WTC11 (cell line): ENCODE measurements around the gene PRRX1. TPM values are rescaled to one million over a fixed set of nuclear protein-coding genes. Genes with fewer than 3 reads are reported as not detected.

ENCODE experiments used
- ATAC-seq: fragments of 200-7000 bp; cut with Tn5 transposase; 2 replicates; pipeline ENCODE4 v1.10.0; 2021; ENCODE audit warnings: mild to moderate bottlenecking, moderate library complexity
- CTCF ChIA-PET: fragments of 300-600 bp; sonication (Branson Sonifier 250); formaldehyde crosslinking; loops from one replicate; lab custom pipeline; 2021; ENCODE audit warnings: antibody characterized with exemption; lab: Charles Lee
- POLR2A ChIA-PET: fragments of 350-600 bp; sonication (Branson Sonifier 250); formaldehyde crosslinking; loops from one replicate; lab custom pipeline; 2021; ENCODE audit warnings: antibody characterized with exemption; lab: Charles Lee
- DNase-seq: peaks from one replicate; pipeline ENCODE4 v3.0.0; 2021; ENCODE audit warnings: low spot score
- H3K27ac Mint-ChIP-seq: 2 replicates; pipeline ENCODE4 v1.8.0; 2021; ENCODE audit warnings: mixed read lengths
- H3K27me3 Mint-ChIP-seq: 2 replicates; pipeline ENCODE4 v1.8.0; 2021; ENCODE audit warnings: low read depth, mild to moderate bottlenecking, moderate library complexity, mixed read lengths
- H3K36me3 Mint-ChIP-seq: 2 replicates; pipeline ENCODE4 v1.8.0; 2021; ENCODE audit warnings: mixed read lengths
- H3K4me1 Mint-ChIP-seq: 2 replicates; pipeline ENCODE4 v1.8.0; 2022; ENCODE audit warnings: mixed read lengths
- H3K4me3 Mint-ChIP-seq: 2 replicates; pipeline ENCODE4 v1.8.0; 2021; ENCODE audit warnings: mild to moderate bottlenecking, moderate library complexity, mixed read lengths
- H3K9me3 Mint-ChIP-seq: 2 replicates; pipeline ENCODE4 v1.8.0; 2021; ENCODE audit warnings: mixed read lengths
- CBFB ChIP-seq: sonication (generic); formaldehyde crosslinking; IDR thresholded peaks from 2 replicates; pipeline ENCODE4 v1.8.1; 2022; ENCODE audit warnings: mild to moderate bottlenecking, low read depth, missing genetic modification reagents
- ETV6 ChIP-seq: sonication (generic); formaldehyde crosslinking; IDR thresholded peaks from 2 replicates; pipeline ENCODE4 v1.8.1; 2022; ENCODE audit warnings: mild to moderate bottlenecking, missing genetic modification reagents
- FOXJ3 ChIP-seq: sonication (generic); formaldehyde crosslinking; IDR thresholded peaks from 2 replicates; pipeline ENCODE4 v1.9.0; 2021; ENCODE audit warnings: missing genetic modification reagents, mild to moderate bottlenecking, borderline replicate concordance
- HMGA2 ChIP-seq: fragments of 250-450 bp; sonication (Bioruptor Pico); IDR thresholded peaks from 2 replicates; pipeline ENCODE4 v1.4.0; 2021; ENCODE audit warnings: mild to moderate bottlenecking, moderate library complexity
- JAZF1 ChIP-seq: fragments of 250-450 bp; sonication (Bioruptor Pico); IDR thresholded peaks from 2 replicates; pipeline ENCODE4 v1.9.0; 2021; ENCODE audit warnings: moderate library complexity, mild to moderate bottlenecking, inconsistent platforms
- NR2C2 ChIP-seq: sonication (generic); formaldehyde crosslinking; IDR thresholded peaks from 2 replicates; pipeline ENCODE4 v1.8.0; 2022; ENCODE audit warnings: mild to moderate bottlenecking, missing genetic modification reagents
- RORB ChIP-seq: fragments of 250-450 bp; sonication (Bioruptor Pico); IDR thresholded peaks from 2 replicates; pipeline ENCODE4 v1.9.0; 2021; ENCODE audit warnings: mild to moderate bottlenecking
- SMAD4 ChIP-seq: sonication (generic); formaldehyde crosslinking; IDR thresholded peaks from 2 replicates; pipeline ENCODE4 v1.8.0; 2022; ENCODE audit warnings: mild to moderate bottlenecking, missing genetic modification reagents
- TP53 ChIP-seq: sonication (generic); formaldehyde crosslinking; IDR thresholded peaks from 2 replicates; pipeline ENCODE4 v1.8.1; 2023; ENCODE audit warnings: mild to moderate bottlenecking, missing genetic modification reagents
- ZBTB21 ChIP-seq: sonication (generic); formaldehyde crosslinking; IDR thresholded peaks from 2 replicates; pipeline ENCODE4 v1.8.1; 2023; ENCODE audit warnings: mild to moderate bottlenecking, missing genetic modification reagents, borderline replicate concordance
- ZNF121 ChIP-seq: sonication (generic); formaldehyde crosslinking; IDR thresholded peaks from 2 replicates; pipeline ENCODE4 v1.8.0; 2023; ENCODE audit warnings: missing genetic modification reagents
- ZNF219 ChIP-seq: sonication (generic); formaldehyde crosslinking; IDR thresholded peaks from 2 replicates; pipeline ENCODE4 v1.8.0; 2023; ENCODE audit warnings: missing genetic modification reagents, mild to moderate bottlenecking, borderline replicate concordance
- ZNF317 ChIP-seq: sonication (generic); formaldehyde crosslinking; IDR thresholded peaks from 2 replicates; pipeline ENCODE4 v1.8.1; 2023; ENCODE audit warnings: low read depth, mild to moderate bottlenecking, moderate library complexity, missing genetic modification reagents, borderline replicate concordance
- total RNA-seq: library from RNA; stranded (reverse); gene quantifications from 3 replicates; pipeline ENCODE4 v1.2.3, GENCODE V29; 2021
- TF ChIP-seq, protein P1 (sequence below): fragments of 250-450 bp; sonication (Bioruptor Pico); IDR thresholded peaks from 2 replicates; pipeline ENCODE4 v1.9.0; 2021; ENCODE audit warnings: moderate library complexity, mild to moderate bottlenecking, inconsistent platforms, borderline replicate concordance
- TF ChIP-seq, protein P2 (sequence below): sonication (generic); formaldehyde crosslinking; IDR thresholded peaks from 2 replicates; pipeline ENCODE4 v1.8.1; 2022; ENCODE audit warnings: low read depth, missing genetic modification reagents, borderline replicate concordance
- TF ChIP-seq, protein P3 (sequence below): sonication (generic); formaldehyde crosslinking; conservative IDR thresholded peaks from 2 replicates; pipeline ENCODE4 v1.8.1; 2023; ENCODE audit warnings: mild to moderate bottlenecking, low read depth, missing genetic modification reagents, moderate library complexity
- TF ChIP-seq, protein P4 (sequence below): sonication (generic); formaldehyde crosslinking; IDR thresholded peaks from 2 replicates; pipeline ENCODE4 v1.8.0; 2022; ENCODE audit warnings: mild to moderate bottlenecking, missing genetic modification reagents
- TF ChIP-seq, protein P5 (sequence below): sonication (generic); formaldehyde crosslinking; IDR thresholded peaks from 2 replicates; pipeline ENCODE4 v1.8.1; 2023; ENCODE audit warnings: mild to moderate bottlenecking, missing genetic modification reagents, moderate library complexity
- TF ChIP-seq, protein P6 (sequence below): fragments of 250-450 bp; sonication (Bioruptor Pico); IDR thresholded peaks from 2 replicates; pipeline ENCODE4 v1.9.0; 2021; ENCODE audit warnings: mild to moderate bottlenecking
- TF ChIP-seq, protein P7 (sequence below): sonication (generic); formaldehyde crosslinking; IDR thresholded peaks from 2 replicates; pipeline ENCODE4 v1.8.1; 2023; ENCODE audit warnings: mild to moderate bottlenecking, missing genetic modification reagents

PRRX1 gene
- total RNA-seq, 1 experiment from 2014 or later: 0.31 TPM

DNA sequence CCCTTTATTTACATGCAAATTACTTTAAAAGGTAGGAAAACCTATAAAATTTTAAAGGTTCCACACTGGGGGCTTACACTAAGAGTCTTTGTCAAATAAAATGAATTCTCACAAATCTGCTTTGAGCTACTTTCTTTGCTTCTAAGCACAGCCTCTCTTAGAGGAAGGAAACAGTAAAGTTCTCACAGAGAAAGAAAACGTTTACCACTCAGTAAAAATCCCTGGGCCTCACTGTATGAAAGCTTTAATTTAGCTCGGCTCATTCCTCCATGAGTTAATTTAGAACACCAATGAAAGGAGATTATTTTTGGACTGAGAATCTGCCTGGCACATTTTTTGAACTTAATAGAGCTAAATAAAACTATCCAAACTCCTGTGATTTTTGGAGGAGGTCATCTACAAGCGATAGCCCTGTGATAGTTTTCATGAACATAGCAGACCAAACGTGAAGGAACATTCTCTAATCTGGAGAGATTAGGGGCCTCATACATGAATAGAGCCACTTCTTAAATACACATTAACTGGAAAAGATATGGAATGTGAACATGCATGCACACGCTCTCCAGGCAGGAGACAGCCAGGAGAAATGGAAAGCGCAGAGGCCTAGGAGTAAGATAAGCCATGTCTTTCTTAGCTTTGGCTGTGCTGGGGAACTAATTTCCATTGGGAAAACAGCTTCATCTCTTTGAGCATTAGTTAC, 32.8 kb downstream of the PRRX1 start (continued):
- TF ChIP-seq CBFB (CRISPR knock-in tag): no peak

DNA sequence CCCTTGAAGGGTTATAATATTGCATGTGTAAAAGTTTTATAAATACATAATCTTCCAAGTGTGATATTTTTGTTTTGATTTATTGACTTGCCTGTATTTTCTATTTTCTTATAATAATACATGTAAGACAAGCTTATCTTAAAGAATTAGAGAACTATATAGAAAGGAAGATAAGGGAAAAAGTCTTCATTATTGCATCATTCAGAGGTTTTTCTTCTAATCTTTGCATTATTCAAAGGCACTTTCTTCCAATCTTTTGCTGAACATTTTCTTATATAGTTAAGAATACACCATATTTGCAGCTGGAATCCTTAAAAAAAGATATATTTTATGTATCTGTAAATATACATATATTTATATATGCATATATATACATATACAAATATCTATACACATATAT, 33.4 kb downstream of the PRRX1 start:
- ATAC-seq: no peak

DNA sequence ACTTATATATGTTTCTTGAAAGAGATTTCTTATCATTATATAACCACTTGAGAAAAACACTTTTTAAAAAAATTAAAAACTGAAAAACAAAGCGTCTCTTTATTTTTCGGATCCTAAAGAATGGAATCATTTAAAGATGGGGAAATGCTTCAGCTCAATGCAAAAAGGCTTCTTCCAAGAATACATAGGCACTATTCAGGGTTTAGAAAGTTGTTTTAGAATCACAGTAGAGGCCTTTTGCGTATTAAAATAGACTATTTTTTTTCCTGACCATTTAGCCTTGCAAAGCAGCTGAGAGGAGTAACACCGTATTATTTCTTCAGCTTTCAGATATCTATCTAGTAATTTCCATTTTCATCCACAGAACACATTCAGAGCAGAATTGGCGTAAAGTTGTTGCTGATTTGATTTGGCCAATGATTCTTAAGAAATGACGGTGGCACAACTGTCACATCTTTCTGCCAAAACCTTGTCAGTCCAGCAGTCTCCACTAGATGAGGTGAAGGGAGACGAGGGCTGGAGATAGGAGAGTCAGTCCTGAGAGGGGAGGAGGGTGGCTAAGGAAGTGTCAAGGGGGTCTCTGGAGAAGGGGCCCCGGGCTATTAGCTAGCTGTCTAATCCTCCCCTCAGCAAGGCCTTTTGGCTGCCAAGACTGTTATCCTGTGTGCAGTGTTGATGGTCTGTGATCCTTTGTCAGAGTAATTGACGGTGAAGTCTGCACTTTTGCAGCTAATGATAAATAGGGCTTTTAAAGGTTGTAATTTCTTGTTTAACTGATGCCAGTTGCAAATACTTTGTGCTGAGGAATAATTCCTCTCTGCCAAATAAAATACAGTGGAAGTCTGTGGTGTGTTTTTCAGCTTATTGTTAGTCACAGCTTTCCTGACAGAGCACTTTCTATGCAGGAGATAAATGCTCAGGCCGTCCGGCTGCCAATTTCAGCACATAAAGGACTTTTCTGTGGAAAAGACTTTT, 34.7 kb downstream of the PRRX1 start:
- Mint-ChIP-seq H3K9me3 (no peaks in the 10 kb centered on the region), H3K4me1 (peaks cover 3% of the 10 kb centered on the region; the same call in 1 of the 2 replicates), H3K4me3 (no peak overlapping the region), H3K27ac (no peak overlapping the region), H3K36me3 (no peaks in the 10 kb centered on the region), H3K27me3 (no peaks in the 10 kb centered on the region; the same call in 1 of the 2 replicates)
- ChIA-PET POLR2A (no interaction called here), CTCF (interaction anchor here (0.8 to 1.8 kb wide), 5 partner anchors 9 to 38 kb away, joined by 3 to 5 read pairs (median 3); no protein-coding TSS in a partner anchor)
- TF ChIP-seq SMAD4 (CRISPR knock-in tag): no peak
- no peak for TF ChIP-seq CBFB (CRISPR knock-in tag)
- TF ChIP-seq, protein P1, sequence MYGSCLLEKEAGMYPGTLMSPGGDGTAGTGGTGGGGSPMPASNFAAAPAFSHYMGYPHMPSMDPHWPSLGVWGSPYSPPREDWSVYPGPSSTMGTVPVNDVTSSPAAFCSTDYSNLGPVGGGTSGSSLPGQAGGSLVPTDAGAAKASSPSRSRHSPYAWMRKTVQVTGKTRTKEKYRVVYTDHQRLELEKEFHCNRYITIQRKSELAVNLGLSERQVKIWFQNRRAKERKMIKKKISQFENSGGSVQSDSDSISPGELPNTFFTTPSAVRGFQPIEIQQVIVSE (CRISPR knock-in tag): no peak
- TF ChIP-seq NR2C2: no peak
- TF ChIP-seq, protein P2, sequence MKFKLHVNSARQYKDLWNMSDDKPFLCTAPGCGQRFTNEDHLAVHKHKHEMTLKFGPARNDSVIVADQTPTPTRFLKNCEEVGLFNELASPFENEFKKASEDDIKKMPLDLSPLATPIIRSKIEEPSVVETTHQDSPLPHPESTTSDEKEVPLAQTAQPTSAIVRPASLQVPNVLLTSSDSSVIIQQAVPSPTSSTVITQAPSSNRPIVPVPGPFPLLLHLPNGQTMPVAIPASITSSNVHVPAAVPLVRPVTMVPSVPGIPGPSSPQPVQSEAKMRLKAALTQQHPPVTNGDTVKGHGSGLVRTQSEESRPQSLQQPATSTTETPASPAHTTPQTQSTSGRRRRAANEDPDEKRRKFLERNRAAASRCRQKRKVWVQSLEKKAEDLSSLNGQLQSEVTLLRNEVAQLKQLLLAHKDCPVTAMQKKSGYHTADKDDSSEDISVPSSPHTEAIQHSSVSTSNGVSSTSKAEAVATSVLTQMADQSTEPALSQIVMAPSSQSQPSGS (CRISPR knock-in tag): no peak
- TF ChIP-seq JAZF1 (CRISPR knock-in tag): no peak
- TF ChIP-seq ZNF317 (CRISPR knock-in tag): no peak
- no peak for TF ChIP-seq HMGA2 (CRISPR knock-in tag)
- TF ChIP-seq ZNF219: no peak
- TF ChIP-seq ETV6: no peak
- TF ChIP-seq FOXJ3 (CRISPR knock-in tag): no peak
- ATAC-seq: peak; percentile 75
- no peak for DNase-seq

More for the DNA sequence above, 33.4 kb downstream of the PRRX1 start:
- H3K27me3 Mint-ChIP-seq: no peaks in the 10 kb centered on the region; the same call in 1 of the 2 replicates
- DNase-seq: no peak
- peaks cover 3% of the 10 kb centered on the region; the same call in 1 of the 2 replicates for H3K4me1 Mint-ChIP-seq
- POLR2A ChIA-PET: no interaction called here
- H3K9me3 Mint-ChIP-seq: no peaks in the 10 kb centered on the region
- CTCF ChIA-PET: interaction anchor here (0.7 to 1.8 kb wide), 3 partner anchors 9 to 233 kb away, joined by 3 to 4 read pairs (median 4); no protein-coding TSS in a partner anchor
- no peaks in the 10 kb centered on the region for H3K36me3 Mint-ChIP-seq
- no peak overlapping the region for H3K27ac Mint-ChIP-seq
- TF ChIP-seq RORB (CRISPR knock-in tag) (no peak), ZNF121 (no peak), TP53 (no peak), FOXJ3 (CRISPR knock-in tag) (no peak), ZBTB21 (CRISPR knock-in tag) (no peak), JAZF1 (CRISPR knock-in tag) (no peak)
- TF ChIP-seq, protein P3, sequence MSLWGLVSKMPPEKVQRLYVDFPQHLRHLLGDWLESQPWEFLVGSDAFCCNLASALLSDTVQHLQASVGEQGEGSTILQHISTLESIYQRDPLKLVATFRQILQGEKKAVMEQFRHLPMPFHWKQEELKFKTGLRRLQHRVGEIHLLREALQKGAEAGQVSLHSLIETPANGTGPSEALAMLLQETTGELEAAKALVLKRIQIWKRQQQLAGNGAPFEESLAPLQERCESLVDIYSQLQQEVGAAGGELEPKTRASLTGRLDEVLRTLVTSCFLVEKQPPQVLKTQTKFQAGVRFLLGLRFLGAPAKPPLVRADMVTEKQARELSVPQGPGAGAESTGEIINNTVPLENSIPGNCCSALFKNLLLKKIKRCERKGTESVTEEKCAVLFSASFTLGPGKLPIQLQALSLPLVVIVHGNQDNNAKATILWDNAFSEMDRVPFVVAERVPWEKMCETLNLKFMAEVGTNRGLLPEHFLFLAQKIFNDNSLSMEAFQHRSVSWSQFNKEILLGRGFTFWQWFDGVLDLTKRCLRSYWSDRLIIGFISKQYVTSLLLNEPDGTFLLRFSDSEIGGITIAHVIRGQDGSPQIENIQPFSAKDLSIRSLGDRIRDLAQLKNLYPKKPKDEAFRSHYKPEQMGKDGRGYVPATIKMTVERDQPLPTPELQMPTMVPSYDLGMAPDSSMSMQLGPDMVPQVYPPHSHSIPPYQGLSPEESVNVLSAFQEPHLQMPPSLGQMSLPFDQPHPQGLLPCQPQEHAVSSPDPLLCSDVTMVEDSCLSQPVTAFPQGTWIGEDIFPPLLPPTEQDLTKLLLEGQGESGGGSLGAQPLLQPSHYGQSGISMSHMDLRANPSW (CRISPR knock-in tag): no peak
- TF ChIP-seq, protein P4, sequence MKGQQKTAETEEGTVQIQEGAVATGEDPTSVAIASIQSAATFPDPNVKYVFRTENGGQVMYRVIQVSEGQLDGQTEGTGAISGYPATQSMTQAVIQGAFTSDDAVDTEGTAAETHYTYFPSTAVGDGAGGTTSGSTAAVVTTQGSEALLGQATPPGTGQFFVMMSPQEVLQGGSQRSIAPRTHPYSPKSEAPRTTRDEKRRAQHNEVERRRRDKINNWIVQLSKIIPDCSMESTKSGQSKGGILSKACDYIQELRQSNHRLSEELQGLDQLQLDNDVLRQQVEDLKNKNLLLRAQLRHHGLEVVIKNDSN (CRISPR knock-in tag): no peak
- TF ChIP-seq, protein P5, sequence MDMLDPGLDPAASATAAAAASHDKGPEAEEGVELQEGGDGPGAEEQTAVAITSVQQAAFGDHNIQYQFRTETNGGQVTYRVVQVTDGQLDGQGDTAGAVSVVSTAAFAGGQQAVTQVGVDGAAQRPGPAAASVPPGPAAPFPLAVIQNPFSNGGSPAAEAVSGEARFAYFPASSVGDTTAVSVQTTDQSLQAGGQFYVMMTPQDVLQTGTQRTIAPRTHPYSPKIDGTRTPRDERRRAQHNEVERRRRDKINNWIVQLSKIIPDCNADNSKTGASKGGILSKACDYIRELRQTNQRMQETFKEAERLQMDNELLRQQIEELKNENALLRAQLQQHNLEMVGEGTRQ (CRISPR knock-in tag): no peak
- TF ChIP-seq, protein P6, sequence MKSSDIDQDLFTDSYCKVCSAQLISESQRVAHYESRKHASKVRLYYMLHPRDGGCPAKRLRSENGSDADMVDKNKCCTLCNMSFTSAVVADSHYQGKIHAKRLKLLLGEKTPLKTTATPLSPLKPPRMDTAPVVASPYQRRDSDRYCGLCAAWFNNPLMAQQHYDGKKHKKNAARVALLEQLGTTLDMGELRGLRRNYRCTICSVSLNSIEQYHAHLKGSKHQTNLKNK (CRISPR knock-in tag): no peak
- TF ChIP-seq, protein P7, sequence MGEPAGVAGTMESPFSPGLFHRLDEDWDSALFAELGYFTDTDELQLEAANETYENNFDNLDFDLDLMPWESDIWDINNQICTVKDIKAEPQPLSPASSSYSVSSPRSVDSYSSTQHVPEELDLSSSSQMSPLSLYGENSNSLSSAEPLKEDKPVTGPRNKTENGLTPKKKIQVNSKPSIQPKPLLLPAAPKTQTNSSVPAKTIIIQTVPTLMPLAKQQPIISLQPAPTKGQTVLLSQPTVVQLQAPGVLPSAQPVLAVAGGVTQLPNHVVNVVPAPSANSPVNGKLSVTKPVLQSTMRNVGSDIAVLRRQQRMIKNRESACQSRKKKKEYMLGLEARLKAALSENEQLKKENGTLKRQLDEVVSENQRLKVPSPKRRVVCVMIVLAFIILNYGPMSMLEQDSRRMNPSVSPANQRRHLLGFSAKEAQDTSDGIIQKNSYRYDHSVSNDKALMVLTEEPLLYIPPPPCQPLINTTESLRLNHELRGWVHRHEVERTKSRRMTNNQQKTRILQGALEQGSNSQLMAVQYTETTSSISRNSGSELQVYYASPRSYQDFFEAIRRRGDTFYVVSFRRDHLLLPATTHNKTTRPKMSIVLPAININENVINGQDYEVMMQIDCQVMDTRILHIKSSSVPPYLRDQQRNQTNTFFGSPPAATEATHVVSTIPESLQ: no peak
- no peak overlapping the region for H3K4me3 Mint-ChIP-seq
